Measurements from ENCODE around the gene FOXP3.

- TF ChIP-seq CTCF (IDR thresholded peaks at IDR 0.05) (no peak), POLR2A (IDR thresholded peaks at IDR 0.05) (no peak), POLR2AphosphoS5 (IDR thresholded peaks at IDR 0.05) (no peak)
These were observed 13.2 kb downstream of the FOXP3 start for GRCh38 chrX:49251325-49251724.
